ENCODE measurements around the gene PTPRS.

PTPRS gene

DNA sequence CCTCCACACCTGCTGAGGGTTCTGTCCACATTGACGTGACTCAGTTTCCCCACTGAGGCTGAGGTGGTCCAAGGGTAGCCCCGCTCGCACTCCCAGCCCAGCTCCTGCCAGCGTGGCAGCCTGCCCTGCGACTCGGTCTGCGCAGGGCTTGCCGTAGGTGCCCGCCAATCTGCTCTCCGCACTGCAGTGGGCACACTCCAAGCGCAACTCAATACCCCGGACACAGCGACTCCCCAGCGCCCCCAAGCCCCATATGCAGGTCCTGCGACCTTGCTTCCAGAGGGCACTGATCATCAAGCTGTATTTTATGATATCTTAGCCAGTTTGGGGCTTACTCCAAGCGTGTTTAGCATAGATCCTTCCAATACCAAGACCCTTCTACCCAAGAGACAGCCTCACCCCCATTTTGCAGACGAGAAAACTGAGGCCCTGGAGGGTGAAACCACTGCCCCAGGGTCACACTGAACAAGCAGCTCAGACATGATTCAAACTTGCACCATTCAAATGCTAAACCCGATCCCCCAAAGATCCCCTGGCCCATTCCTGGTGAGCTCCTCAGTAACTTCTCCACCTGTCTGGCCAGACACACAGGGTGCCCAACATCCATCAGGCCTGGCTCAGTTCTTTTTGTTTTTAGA is 13.5 kb downstream of the PTPRS start:
- H3K4me1 Mint-ChIP-seq = no peaks in the 10 kb centered on the region
- H3K36me3 Mint-ChIP-seq (ENCODE audit: low read depth) = no peaks in the 10 kb centered on the region
- no peaks in the 10 kb centered on the region for H3K9me3 Mint-ChIP-seq
- TF ChIP-seq, protein P1, sequence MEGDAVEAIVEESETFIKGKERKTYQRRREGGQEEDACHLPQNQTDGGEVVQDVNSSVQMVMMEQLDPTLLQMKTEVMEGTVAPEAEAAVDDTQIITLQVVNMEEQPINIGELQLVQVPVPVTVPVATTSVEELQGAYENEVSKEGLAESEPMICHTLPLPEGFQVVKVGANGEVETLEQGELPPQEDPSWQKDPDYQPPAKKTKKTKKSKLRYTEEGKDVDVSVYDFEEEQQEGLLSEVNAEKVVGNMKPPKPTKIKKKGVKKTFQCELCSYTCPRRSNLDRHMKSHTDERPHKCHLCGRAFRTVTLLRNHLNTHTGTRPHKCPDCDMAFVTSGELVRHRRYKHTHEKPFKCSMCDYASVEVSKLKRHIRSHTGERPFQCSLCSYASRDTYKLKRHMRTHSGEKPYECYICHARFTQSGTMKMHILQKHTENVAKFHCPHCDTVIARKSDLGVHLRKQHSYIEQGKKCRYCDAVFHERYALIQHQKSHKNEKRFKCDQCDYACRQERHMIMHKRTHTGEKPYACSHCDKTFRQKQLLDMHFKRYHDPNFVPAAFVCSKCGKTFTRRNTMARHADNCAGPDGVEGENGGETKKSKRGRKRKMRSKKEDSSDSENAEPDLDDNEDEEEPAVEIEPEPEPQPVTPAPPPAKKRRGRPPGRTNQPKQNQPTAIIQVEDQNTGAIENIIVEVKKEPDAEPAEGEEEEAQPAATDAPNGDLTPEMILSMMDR (IDR thresholded peaks at IDR 0.05; ENCODE audit: unreplicated experiment in 3 of 3) = no peak
- H3K4me3 Mint-ChIP-seq = no peak overlapping the region
- H3K27me3 Mint-ChIP-seq (ENCODE audit: low read depth) = no peaks in the 10 kb centered on the region
- no peak overlapping the region for H3K27ac Mint-ChIP-seq

DNA sequence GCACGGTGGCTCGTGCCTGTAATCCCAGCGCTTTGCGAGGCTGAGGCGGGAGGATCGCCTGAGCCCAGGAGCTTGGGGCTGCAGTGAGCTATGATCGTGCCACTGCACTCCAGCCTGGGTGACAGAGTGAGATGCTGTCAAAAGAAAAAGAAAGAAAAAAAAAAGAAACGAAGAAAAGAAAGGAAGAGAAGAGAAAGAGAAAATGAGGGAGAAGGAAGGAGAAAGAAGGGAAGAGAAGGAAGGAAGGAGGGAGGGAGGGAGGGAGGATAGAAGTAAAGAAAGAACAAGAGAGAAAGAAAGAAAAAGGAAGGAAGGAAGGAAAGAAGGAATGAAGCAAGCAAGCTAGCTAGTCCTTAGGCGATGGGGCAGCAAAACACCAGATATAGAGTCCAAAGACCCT is 14.1 kb downstream of the PTPRS start:
- H3K36me3 Mint-ChIP-seq (ENCODE audit: low read depth) = no peaks in the 10 kb centered on the region
- H3K9me3 Mint-ChIP-seq = no peaks in the 10 kb centered on the region
- H3K27ac Mint-ChIP-seq = no peak overlapping the region
- no peaks in the 10 kb centered on the region for H3K27me3 Mint-ChIP-seq (ENCODE audit: low read depth)
- TF ChIP-seq, protein P1 (IDR thresholded peaks at IDR 0.05; ENCODE audit: unreplicated experiment in 3 of 3) = no peak
- H3K4me3 Mint-ChIP-seq = no peak overlapping the region
- H3K4me1 Mint-ChIP-seq = no peaks in the 10 kb centered on the region

DNA sequence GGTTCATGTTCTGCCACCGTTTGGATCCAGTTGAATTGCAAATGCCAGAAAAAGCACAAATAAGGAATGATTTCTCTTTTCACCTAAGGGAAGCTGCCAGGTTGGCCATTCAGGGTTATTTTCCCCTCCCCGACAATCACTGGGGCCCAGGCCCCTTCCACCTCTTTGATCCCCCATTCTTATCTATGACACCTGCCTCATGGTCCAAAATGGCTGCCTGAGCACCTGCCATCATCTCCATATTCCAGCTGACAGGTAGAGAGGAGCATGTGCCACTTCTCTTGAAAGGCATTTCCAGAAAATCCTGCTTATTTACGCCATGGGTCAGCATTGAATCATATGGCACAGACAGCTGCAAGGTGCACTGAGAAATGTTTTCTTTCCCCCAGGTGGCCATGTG is 15.7 kb downstream of the PTPRS start:
- TF ChIP-seq, protein P1 (IDR thresholded peaks at IDR 0.05; ENCODE audit: unreplicated experiment in 3 of 3) = no peak
- Mint-ChIP-seq H3K4me3 (no peak overlapping the region), H3K27ac (no peak overlapping the region), H3K36me3 (ENCODE audit: low read depth) (no peaks in the 10 kb centered on the region), H3K9me3 (no peaks in the 10 kb centered on the region), H3K27me3 (ENCODE audit: low read depth) (peaks cover 5% of the 10 kb centered on the region), H3K4me1 (no peaks in the 10 kb centered on the region)

DNA sequence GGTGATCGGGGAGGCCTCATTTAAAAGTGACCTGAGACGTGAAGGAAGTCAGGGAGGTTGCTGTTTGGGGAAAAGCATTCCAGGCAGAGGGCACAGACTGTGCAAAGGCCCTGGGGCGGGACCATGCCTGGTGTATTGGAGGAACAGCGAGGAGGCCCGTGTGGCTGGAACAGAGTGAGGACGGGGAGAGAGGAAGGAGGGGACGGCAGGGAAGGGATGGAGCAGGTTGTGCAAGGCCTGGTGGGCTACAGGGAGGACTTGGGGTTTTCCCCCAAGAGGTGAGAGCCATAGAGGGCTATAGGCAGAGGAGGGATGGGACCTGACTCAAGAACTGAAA is 17.2 kb downstream of the PTPRS start:
- peaks cover 5% of the 10 kb centered on the region for H3K27me3 Mint-ChIP-seq (ENCODE audit: low read depth)
- TF ChIP-seq, protein P1 (IDR thresholded peaks at IDR 0.05; ENCODE audit: unreplicated experiment in 3 of 3) = no peak
- no peaks in the 10 kb centered on the region for H3K9me3 Mint-ChIP-seq

DNA sequence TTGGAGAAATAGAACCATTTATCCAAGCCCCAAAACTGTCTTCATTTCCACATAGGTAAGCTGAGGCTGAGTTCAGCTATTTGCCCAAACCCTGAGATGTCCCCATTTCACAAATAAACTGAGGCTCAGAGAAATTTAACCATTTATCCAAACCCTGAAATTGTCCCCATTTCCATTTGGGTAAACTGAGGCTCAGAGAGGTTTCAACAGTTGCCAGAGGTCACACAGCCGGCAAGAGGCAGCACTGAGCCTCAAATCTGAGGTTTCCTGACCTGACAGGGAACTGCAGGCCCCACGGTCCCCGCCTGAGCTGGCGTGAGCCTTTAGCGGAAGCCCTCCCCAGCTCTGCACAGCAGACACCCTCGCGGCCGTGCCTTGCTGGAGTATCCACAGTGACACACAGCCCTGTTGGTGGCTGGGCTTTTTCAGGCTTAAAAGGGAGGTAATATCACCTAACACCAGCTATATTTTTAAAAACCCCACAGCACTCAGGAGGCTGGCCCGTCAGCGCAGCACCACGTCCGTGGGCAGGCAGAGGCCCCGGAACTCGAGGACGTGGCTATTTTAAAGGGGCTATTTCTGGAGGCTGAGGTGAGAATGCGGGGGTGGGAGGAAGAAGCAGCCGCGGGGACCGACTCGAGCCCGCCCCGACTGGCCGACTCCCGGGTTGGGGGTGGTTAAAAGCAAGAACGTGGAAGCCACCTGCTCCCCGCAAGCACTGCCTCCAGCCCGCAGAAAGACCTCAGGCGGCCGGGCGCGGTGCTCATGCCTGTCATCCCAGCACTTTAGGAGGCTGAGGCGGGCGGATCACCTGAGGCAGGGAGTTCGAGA is 18.5 kb downstream of the PTPRS start:
- Mint-ChIP-seq H3K36me3 (ENCODE audit: low read depth) (no peaks in the 10 kb centered on the region), H3K27ac (no peak overlapping the region), H3K9me3 (no peaks in the 10 kb centered on the region), H3K4me3 (no peak overlapping the region), H3K27me3 (ENCODE audit: low read depth) (peaks cover 5% of the 10 kb centered on the region), H3K4me1 (no peaks in the 10 kb centered on the region)
- TF ChIP-seq, protein P1 (IDR thresholded peaks at IDR 0.05; ENCODE audit: unreplicated experiment in 3 of 3) = no peak

More for the DNA sequence above, 17.2 kb downstream of the PTPRS start:
- Mint-ChIP-seq H3K27ac (no peak overlapping the region), H3K4me3 (no peak overlapping the region), H3K4me1 (no peaks in the 10 kb centered on the region), H3K36me3 (ENCODE audit: low read depth) (no peaks in the 10 kb centered on the region)

Measured in nephron (organoid).